Neuron (in vitro differentiated cells): Measurements from ENCODE around the gene VPS25.

Source experiments
- H2AFZ ChIP-seq: one replicate; pipeline ENCODE4 v1.6.1; 2013; ENCODE audit warnings: low read depth, mild to moderate bottlenecking, inconsistent platforms, low read length, moderate library complexity
- H3K27me3 ChIP-seq: one replicate; pipeline ENCODE4 v1.6.1; 2013; ENCODE audit warnings: low read length; ENCODE audit not compliant: insufficient read depth
- H3K36me3 ChIP-seq: one replicate; pipeline ENCODE4 v1.6.1; 2013; ENCODE audit warnings: low read length; ENCODE audit not compliant: insufficient read depth
- H3K4me1 ChIP-seq: one replicate; pipeline ENCODE4 v1.6.1; 2013; ENCODE audit warnings: low read length; ENCODE audit not compliant: insufficient read depth
- H3K4me3 ChIP-seq: 2 replicates; pipeline ENCODE4 v1.5.1; 2013; ENCODE audit warnings: mild to moderate bottlenecking, low read length, moderate library complexity
- H3K9me3 ChIP-seq: one replicate; pipeline ENCODE4 v1.6.1; 2013; ENCODE audit warnings: low read length

Gene VPS25

GRCh38 chr17:42814633-42815399 lies 41.6 kb downstream of the VPS25 start:
- Histone ChIP-seq H3K4me3 (no peak overlapping the region), H3K36me3 (peaks cover 75% of the 10 kb centered on the region), H2AFZ (no peak overlapping the region)

GRCh38 chr17:42817866-42818265 lies 44.6 kb downstream of the VPS25 start:
- peaks cover 72% of the 10 kb centered on the region for H3K36me3 ChIP-seq
- no peak overlapping the region for H3K4me3 ChIP-seq
- no peaks in the 10 kb centered on the region for H3K27me3 ChIP-seq
- no peaks in the 10 kb centered on the region for H3K4me1 ChIP-seq
- no peak overlapping the region for H2AFZ ChIP-seq
- no peaks in the 10 kb centered on the region for H3K9me3 ChIP-seq

More at GRCh38 chr17:42814633-42815399, 41.6 kb downstream of the VPS25 start:
- Histone ChIP-seq H3K9me3 (no peaks in the 10 kb centered on the region), H3K4me1 (no peaks in the 10 kb centered on the region), H3K27me3 (no peaks in the 10 kb centered on the region)

GRCh38 chr17:42818379-42818778 lies 45.1 kb downstream of the VPS25 start:
- H3K36me3 ChIP-seq, result peaks cover 72% of the 10 kb centered on the region
- no peak overlapping the region for H3K4me3 ChIP-seq
- no peak overlapping the region for H2AFZ ChIP-seq
- H3K27me3 ChIP-seq, result no peaks in the 10 kb centered on the region
- no peaks in the 10 kb centered on the region for H3K9me3 ChIP-seq
- peaks cover under 1% of the 10 kb centered on the region for H3K4me1 ChIP-seq

DNA sequence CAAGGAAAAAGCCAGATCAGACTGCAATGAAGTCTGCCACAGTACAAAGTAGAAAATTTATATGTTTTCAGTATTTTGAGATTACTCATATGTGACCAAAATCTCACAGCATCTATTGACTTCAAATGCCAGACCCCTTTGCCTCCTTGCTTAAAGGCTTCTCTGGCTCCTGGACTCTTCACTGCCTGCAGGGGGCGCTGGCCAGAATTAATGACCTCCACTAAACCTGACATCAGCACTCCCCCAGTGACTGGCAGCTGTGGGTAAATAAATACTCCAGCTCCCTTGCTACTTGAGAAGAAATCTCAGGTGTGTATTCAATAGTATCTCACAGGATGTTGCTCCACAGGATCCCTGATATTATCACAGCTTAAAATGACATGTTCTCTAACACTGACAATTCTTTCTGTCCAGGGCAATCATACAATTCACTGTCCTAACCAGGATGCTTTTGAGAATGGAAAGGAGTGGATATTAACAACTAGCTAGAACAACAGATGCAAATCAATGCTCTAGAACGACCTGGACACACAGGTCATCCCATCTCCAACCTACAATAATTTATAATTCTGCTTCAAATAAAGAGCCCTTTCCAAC lies 46.8 kb downstream of the VPS25 start:
- Histone ChIP-seq H3K36me3 (peaks cover 56% of the 10 kb centered on the region), H3K9me3 (no peaks in the 10 kb centered on the region), H3K4me3 (no peak overlapping the region), H3K4me1 (peaks cover 3% of the 10 kb centered on the region), H2AFZ (no peak overlapping the region), H3K27me3 (no peaks in the 10 kb centered on the region)

- no peak overlapping the region for H2AFZ ChIP-seq
- H3K27me3 ChIP-seq, result no peaks in the 10 kb centered on the region
- H3K4me1 ChIP-seq, result peaks cover 3% of the 10 kb centered on the region
- no peaks in the 10 kb centered on the region for H3K9me3 ChIP-seq
- peaks cover 47% of the 10 kb centered on the region for H3K36me3 ChIP-seq
- H3K4me3 ChIP-seq, result no peak overlapping the region
These were observed 47.9 kb downstream of the VPS25 start for GRCh38 chr17:42821176-42821575.

- no peaks in the 10 kb centered on the region for H3K36me3 ChIP-seq
- no peaks in the 10 kb centered on the region for H3K9me3 ChIP-seq
- no peaks in the 10 kb centered on the region for H3K27me3 ChIP-seq
- H3K4me3 ChIP-seq, result no peak overlapping the region
- peaks cover 10% of the 10 kb centered on the region for H3K4me1 ChIP-seq
- no peak overlapping the region for H2AFZ ChIP-seq
These were observed 54.2 kb downstream of the VPS25 start for GRCh38 chr17:42827472-42827871.
